Endothelial cell of umbilical vein (primary cell): Measurements from ENCODE around the gene TEX9. TPM values are rescaled to one million over a fixed set of nuclear protein-coding genes. Genes with fewer than 3 reads are reported as not detected.

ENCODE experiments used
- BruUV-seq: library from RNA; stranded (reverse); fragments of 400-500 nt; replicated peaks from 2 replicates; lab custom pipeline; 2021; lab: Mats Ljungman, UMichigan
- CTCF ChIA-PET: fragments of 300-600, 350-600 bp; sonication (Branson Sonifier 250); formaldehyde crosslinking; loops from one replicate; lab custom pipeline; 2021; ENCODE audit warnings: antibody characterized with exemption, inconsistent platforms; lab: Charles Lee
- POLR2A ChIA-PET: fragments of 300-600, 350-600 bp; sonication (Branson Sonifier 250); formaldehyde crosslinking; loops from one replicate; lab custom pipeline; 2021; ENCODE audit warnings: antibody characterized with exemption, inconsistent platforms; lab: Charles Lee
- DNase-seq: peaks from one replicate; pipeline ENCODE4 v3.0.0-alpha.2; 2011; ENCODE audit warnings: low read depth, low spot score
- FAIRE-seq: peaks from 2 replicates; lab custom pipeline; 2011; peaks lifted over from hg19 to GRCh38; lab: Jason Lieb, UNC
- H2AFZ ChIP-seq: 2 replicates; pipeline ENCODE4 v1.6.0; 2012; ENCODE audit warnings: low read depth, low read length, control low read depth, inconsistent platforms
- H3K27ac ChIP-seq: 2 replicates; pipeline ENCODE4 v1.5.1; 2011; ENCODE audit warnings: low read depth, mild to moderate bottlenecking, control low read depth, low read length, moderate library complexity; ENCODE audit not compliant: insufficient read depth
- H3K27me3 ChIP-seq, 2 experiments: 2 replicates each; pipeline versions ENCODE4 v1.6.0 to v1.6.1; 2011; ENCODE audit warnings: low read length in 2 of 2, mixed read lengths in 1 of 2; ENCODE audit not compliant: control insufficient read depth in 2 of 2, insufficient read depth in 2 of 2
- H3K36me3 ChIP-seq, 2 experiments: 2 replicates in 1 of 2; 3 replicates in 1 of 2; pipeline ENCODE4 v1.5.1; 2011; ENCODE audit warnings: low read length in 2 of 2, mild to moderate bottlenecking in 1 of 2, moderate library complexity in 1 of 2; ENCODE audit not compliant: control insufficient read depth in 2 of 2, insufficient read depth in 2 of 2; ENCODE audit errors: extremely low read depth in 1 of 2
- H3K4me1 ChIP-seq: 3 replicates; pipeline ENCODE4 v1.5.1; 2011; ENCODE audit warnings: mild to moderate bottlenecking, low read length; ENCODE audit not compliant: control insufficient read depth, insufficient read depth; ENCODE audit errors: extremely low read depth
- H3K4me2 ChIP-seq: 2 replicates; pipeline ENCODE4 v1.6.1; 2011; ENCODE audit warnings: low read length, control low read depth, mixed read lengths; ENCODE audit not compliant: insufficient read depth
- H3K4me3 ChIP-seq, 3 experiments: fragments of 200-600 bp in 1 of 3; sonication (generic), shearing (Covaris generic) in 1 of 3; replicated peaks in 1 of 3; 2 replicates each; pipeline ENCODE4 v1.5.1; 2011 to 2016; ENCODE audit warnings: control low read depth in 3 of 3, low read length in 3 of 3, mild to moderate bottlenecking in 2 of 3, inconsistent platforms in 1 of 3, low read depth in 1 of 3, moderate library complexity in 1 of 3; ENCODE audit not compliant: insufficient read depth in 1 of 3
- H3K79me2 ChIP-seq: 2 replicates; pipeline ENCODE4 v1.6.0; 2012; ENCODE audit warnings: low read length, inconsistent platforms; ENCODE audit not compliant: control insufficient read depth, insufficient read depth
- H3K9ac ChIP-seq: replicated peaks from 2 replicates; pipeline ENCODE3; 2011; ENCODE audit warnings: low read length, control low read depth; ENCODE audit not compliant: insufficient read depth; ENCODE audit errors: extremely low read depth
- H3K9me1 ChIP-seq: replicated peaks from 3 replicates; pipeline ENCODE4 v1.6.0; 2011; ENCODE audit warnings: mild to moderate bottlenecking, low read length; ENCODE audit not compliant: control insufficient read depth, insufficient read depth; ENCODE audit errors: extremely low read depth
- H3K9me3 ChIP-seq: replicated peaks from 2 replicates; pipeline ENCODE4 v1.5.1; 2012; ENCODE audit warnings: low read length, inconsistent platforms; ENCODE audit not compliant: control insufficient read depth, insufficient read depth
- H4K20me1 ChIP-seq: replicated peaks from 2 replicates; pipeline ENCODE3; 2011; ENCODE audit warnings: mild to moderate bottlenecking, low read length; ENCODE audit not compliant: control insufficient read depth, insufficient read depth; ENCODE audit errors: extremely low read depth
- EZH2 ChIP-seq: IDR thresholded peaks from 2 replicates; pipeline ENCODE4 v1.6.1; 2012; ENCODE audit warnings: borderline replicate concordance, low read depth, mild to moderate bottlenecking, moderate library complexity, low read length, inconsistent platforms; ENCODE audit not compliant: severe bottlenecking
- FOS ChIP-seq: IDR thresholded peaks from 2 replicates; pipeline ENCODE4 v1.6.1; 2011; ENCODE audit warnings: mild to moderate bottlenecking, low read length, moderate library complexity, borderline replicate concordance; ENCODE audit not compliant: insufficient read depth
- GATA2 ChIP-seq: IDR thresholded peaks from 2 replicates; pipeline ENCODE4 v1.7.0; 2011; ENCODE audit warnings: low read depth, mild to moderate bottlenecking, moderate library complexity, mixed read lengths, low read length; ENCODE audit not compliant: insufficient read length, insufficient read depth
- JUN ChIP-seq: IDR thresholded peaks from 2 replicates; pipeline ENCODE4 v1.6.1; 2011; ENCODE audit warnings: borderline replicate concordance, low read depth; ENCODE audit not compliant: insufficient read length, insufficient read depth
- MYC ChIP-seq: IDR thresholded peaks from one replicate; pipeline ENCODE4 v1.6.1; 2011; ENCODE audit warnings: mild to moderate bottlenecking, low read depth, low read length
- POLR2A ChIP-seq: IDR thresholded peaks from 2 replicates; pipeline ENCODE4 v1.6.1; 2012; ENCODE audit warnings: low read depth, mild to moderate bottlenecking, control low read depth, low read length
- POLR2AphosphoS5 ChIP-seq: IDR thresholded peaks from 2 replicates; pipeline ENCODE4 v1.6.1; 2012; ENCODE audit warnings: low read depth, mild to moderate bottlenecking, control low read depth, low read length, moderate library complexity; ENCODE audit not compliant: insufficient read depth
- dilution Hi-C: fragments of 300-500 bp; cut with MboI; formaldehyde crosslinking; loops from one replicate; pipeline ENCODE4 v1.15.0; 2019; ENCODE audit warnings: low sequenced_read_pairs; ENCODE audit not compliant: extremely low pct_ligation_motif_present
- intact Hi-C: fragments of 100-400 bp; cut with micrococcal nuclease; formaldehyde crosslinking; loops from one replicate; pipeline ENCODE4 v1.10.0; 2022
- polyA plus RNA-seq, 4 experiments: library from polyadenylated mRNA; depleted of rRNA in 3 of 4; stranded (reverse) in 3 of 4; unstranded in 1 of 4; fragments of >200 nt; gene quantifications; 2 replicates each; pipeline versions ENCODE4 v1.2.1 to v1.2.3, GENCODE V29; 2011 to 2012; ENCODE audit warnings: missing spikeins in 1 of 4
- total RNA-seq: library from RNA; stranded (reverse); gene quantifications from 2 replicates; pipeline ENCODE4 v1.2.3, GENCODE V29; 2021
- TF ChIP-seq, protein P1 (sequence below), 2 donors: IDR thresholded peaks; 1 replicate in 1 of 2; 2 replicates in 1 of 2; pipeline ENCODE4 v1.5.1; 2011; ENCODE audit warnings: low read length in 2 of 2, mild to moderate bottlenecking in 2 of 2, moderate library complexity in 2 of 2, control low read depth in 1 of 2, inconsistent platforms in 1 of 2, low read depth in 1 of 2; ENCODE audit not compliant: insufficient read depth in 1 of 2; ENCODE audit errors: extremely low read depth in 1 of 2
- TF ChIP-seq, protein P2 (sequence below): IDR thresholded peaks from 2 replicates; pipeline ENCODE4 v1.6.1; 2011; ENCODE audit not compliant: insufficient read depth, insufficient read length

TEX9 gene
- total and polyA plus RNA-seq, 2 donors (not counting 3 experiments of a cell fraction or from before 2014, with no cell fraction given), result 0.33 to 1.7 TPM

DNA sequence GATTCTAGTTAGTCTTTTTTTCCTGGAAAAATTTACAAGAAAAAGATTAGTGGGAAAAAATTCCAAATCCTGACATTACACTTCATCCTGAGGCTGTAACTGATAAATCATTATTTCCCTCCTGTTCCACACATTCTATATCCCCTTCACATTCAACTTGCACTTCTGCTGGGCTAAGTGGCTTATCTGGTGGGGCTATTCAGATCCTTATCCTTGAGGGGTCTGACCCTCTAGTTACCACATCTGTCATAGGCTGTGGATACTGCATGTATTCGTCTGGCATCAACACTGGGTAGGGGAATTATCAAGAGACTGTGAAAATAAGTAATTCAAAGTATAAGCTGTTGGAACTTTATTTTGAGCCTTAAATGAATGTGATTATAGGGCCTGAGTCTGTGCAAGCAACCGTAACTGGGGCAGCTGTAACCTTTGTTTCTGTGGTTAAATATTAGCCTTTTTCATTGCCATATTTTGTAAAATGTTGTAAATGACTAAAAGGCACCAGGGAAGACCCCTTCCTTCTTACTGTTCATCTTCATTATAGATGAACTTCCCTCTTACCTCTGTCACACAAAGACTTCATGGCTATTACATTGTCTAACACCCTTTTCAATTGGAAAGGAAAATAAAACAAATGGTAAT lies 28.0 kb upstream of the TEX9 start:
- Histone ChIP-seq H3K4me2 (no peak overlapping the region), H3K9ac (no peak overlapping the region), H3K9me1 (no peaks in the 10 kb centered on the region), H3K4me1 (no peaks in the 10 kb centered on the region), H2AFZ (no peak overlapping the region), H3K36me3 (no peaks in the 10 kb centered on the region), H3K9me3 (no peaks in the 10 kb centered on the region), H3K4me3 (no peak overlapping the region), H3K27ac (no peak overlapping the region), H4K20me1 (no peaks in the 10 kb centered on the region), H3K27me3 (peaks cover 1 to 5% of the 10 kb centered on the region in 2 experiments), H3K79me2 (no peaks in the 10 kb centered on the region)
- TF ChIP-seq POLR2A, result no peak
- no peak for TF ChIP-seq EZH2
- TF ChIP-seq, protein P1, sequence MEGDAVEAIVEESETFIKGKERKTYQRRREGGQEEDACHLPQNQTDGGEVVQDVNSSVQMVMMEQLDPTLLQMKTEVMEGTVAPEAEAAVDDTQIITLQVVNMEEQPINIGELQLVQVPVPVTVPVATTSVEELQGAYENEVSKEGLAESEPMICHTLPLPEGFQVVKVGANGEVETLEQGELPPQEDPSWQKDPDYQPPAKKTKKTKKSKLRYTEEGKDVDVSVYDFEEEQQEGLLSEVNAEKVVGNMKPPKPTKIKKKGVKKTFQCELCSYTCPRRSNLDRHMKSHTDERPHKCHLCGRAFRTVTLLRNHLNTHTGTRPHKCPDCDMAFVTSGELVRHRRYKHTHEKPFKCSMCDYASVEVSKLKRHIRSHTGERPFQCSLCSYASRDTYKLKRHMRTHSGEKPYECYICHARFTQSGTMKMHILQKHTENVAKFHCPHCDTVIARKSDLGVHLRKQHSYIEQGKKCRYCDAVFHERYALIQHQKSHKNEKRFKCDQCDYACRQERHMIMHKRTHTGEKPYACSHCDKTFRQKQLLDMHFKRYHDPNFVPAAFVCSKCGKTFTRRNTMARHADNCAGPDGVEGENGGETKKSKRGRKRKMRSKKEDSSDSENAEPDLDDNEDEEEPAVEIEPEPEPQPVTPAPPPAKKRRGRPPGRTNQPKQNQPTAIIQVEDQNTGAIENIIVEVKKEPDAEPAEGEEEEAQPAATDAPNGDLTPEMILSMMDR (IDR thresholded peaks at IDR 0.05; ENCODE audit: extremely low read depth in 1 of 2, insufficient read depth in 1 of 2, low read depth in 1 of 2, low read length in 2 of 2), result no peak
- no peak for TF ChIP-seq JUN
- TF ChIP-seq, protein P2, sequence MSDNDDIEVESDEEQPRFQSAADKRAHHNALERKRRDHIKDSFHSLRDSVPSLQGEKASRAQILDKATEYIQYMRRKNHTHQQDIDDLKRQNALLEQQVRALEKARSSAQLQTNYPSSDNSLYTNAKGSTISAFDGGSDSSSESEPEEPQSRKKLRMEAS, result no peak
- no peak for TF ChIP-seq FOS
- TF ChIP-seq POLR2AphosphoS5, result no peak
- no peak for TF ChIP-seq MYC
- no peak for TF ChIP-seq GATA2
- no peak for FAIRE-seq
- CTCF ChIA-PET, result interaction anchor here (0.5 kb wide), 1 partner anchor 343 kb away, joined by 3 read pairs; the partner anchor contains the start of gene NEDD4
- no TSS peak for BruUV-seq
- POLR2A ChIA-PET, result no interaction called here
- intact Hi-C loops, result no loop called here
- dilution Hi-C loops, result no loop called here
- DNase-seq, result no peak
